WTC11 (cell line): Measurements from ENCODE around the gene MORN4.

Experiments
- CDX4 ChIP-seq: fragments of 250-450 bp; sonication (Bioruptor Pico); IDR thresholded peaks from 2 replicates; pipeline ENCODE4 v1.9.0; 2021; ENCODE audit warnings: moderate library complexity, mild to moderate bottlenecking, inconsistent platforms, borderline replicate concordance
- CTCF ChIP-seq: fragments of 200-600 bp; IDR thresholded peaks from 2 replicates; pipeline ENCODE4 v1.8.0; 2022; ENCODE audit warnings: antibody characterized with exemption
- IRF2 ChIP-seq: sonication (generic); formaldehyde crosslinking; IDR thresholded peaks from 2 replicates; pipeline ENCODE4 v1.8.0; 2022; ENCODE audit warnings: low read depth, missing genetic modification reagents, borderline replicate concordance
- RELA ChIP-seq: sonication (generic); formaldehyde crosslinking; IDR thresholded peaks from 2 replicates; pipeline ENCODE4 v1.8.1; 2022; ENCODE audit warnings: missing genetic modification reagents, mild to moderate bottlenecking, borderline replicate concordance
- ZSCAN18 ChIP-seq: fragments of 250-450 bp; sonication (Bioruptor Pico); IDR thresholded peaks from 2 replicates; pipeline ENCODE4 v2.1.2; 2022; ENCODE audit warnings: mild to moderate bottlenecking, moderate library complexity

- TF ChIP-seq CTCF, result no peak
- no peak for TF ChIP-seq CDX4 (CRISPR knock-in tag)
- TF ChIP-seq IRF2 (CRISPR knock-in tag), result no peak
- TF ChIP-seq RELA (CRISPR knock-in tag), result no peak
- TF ChIP-seq ZSCAN18 (CRISPR knock-in tag), result no peak
Measured at GRCh38 chr10:97570789-97571471, 62.4 kb downstream of the MORN4 start.
